Vein endothelial cell (primary cell): ENCODE measurements around the gene C15orf39. TPM values are rescaled to one million over a fixed set of nuclear protein-coding genes. Genes with fewer than 3 reads are reported as not detected.

Experiments used
- small RNA-seq: library from RNA; depleted of rRNA; stranded (forward); fragments of <200 nt; gene quantifications from one replicate; pipeline ENCODE3, GENCODE V24; 2012
- total RNA-seq: library from RNA; depleted of rRNA; stranded (reverse); fragments of >200 nt; gene quantifications from 2 replicates; pipeline ENCODE4 v1.2.3, GENCODE V29; 2012

The C15orf39 gene
- total RNA-seq = 16.0 and 18.9 TPM in 2 replicates

GRCh38 chr15:75201616-75202250 lies at the start of gene C15orf39:
TSS of gene C15orf39 (plus strand) at chr15:75201882. CDS start at chr15:75206049, 4,167 bp downstream.

DNA sequence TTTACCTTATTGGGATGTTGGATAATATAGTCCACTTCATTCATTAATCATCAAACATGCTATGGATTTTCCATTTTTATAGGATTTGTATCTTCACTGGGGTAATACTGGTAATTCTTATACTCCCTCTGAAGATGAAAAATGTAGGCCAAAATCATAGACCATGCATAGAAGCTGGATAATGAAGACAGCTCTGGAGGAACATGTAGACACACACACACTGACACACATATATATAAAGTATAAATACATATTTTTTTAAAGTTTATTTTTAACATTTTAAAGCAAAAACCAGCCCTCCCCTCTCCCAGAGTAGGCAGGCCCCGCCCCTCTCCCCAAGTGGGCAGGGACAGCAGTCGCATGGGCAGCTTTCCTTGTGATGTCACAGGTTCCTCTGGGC lies 56.4 kb downstream of the C15orf39 start, which contains the start of gene GOLGA6C:
TSS of gene GOLGA6C (plus strand) at position 301 of the 400 bp plus-strand sequence. CDS start 265 bp downstream, outside the sequence.

Small RNA genes lying within 50 kb of the gene (small RNA-seq; reads per million reads assigned to genes)
- not detected for gene AC068338.1

Other genes with a start within 250 kb of the C15orf39 start
- 18.3 and 23.2 TPM in 2 replicates for gene RPP25, start 245.1 kb upstream of the C15orf39 start, total RNA-seq
- 10.8 and 11.1 TPM in 2 replicates for gene SCAMP5, start 206.3 kb upstream of the C15orf39 start, total RNA-seq
- 9.5 and 12.7 TPM in 2 replicates for gene PPCDC, start 178.3 kb upstream of the C15orf39 start, total RNA-seq
- gene GOLGA6C, start 56.5 kb downstream of the C15orf39 start, total RNA-seq = not detected in 2 replicates
- gene GOLGA6D, start 81.0 kb downstream of the C15orf39 start, total RNA-seq = not detected in 2 replicates
- 67.6 and 68.9 TPM in 2 replicates for gene COMMD4, start 134.2 kb downstream of the C15orf39 start, total RNA-seq
- 24.8 and 32.6 TPM in 2 replicates for gene NEIL1, start 145.2 kb downstream of the C15orf39 start, total RNA-seq
- 158 and 204 TPM in 2 replicates for gene MAN2C1, start 166.7 kb downstream of the C15orf39 start, total RNA-seq
- gene SIN3A, start 249.8 kb downstream of the C15orf39 start, total RNA-seq = 34.0 and 35.7 TPM in 2 replicates